Stomach (tissue), 4 donors: ENCODE results near the gene XCR1.
A peak's percentile ranks its signal among the peaks of the same experiment; 100 is the strongest.

Experiments
- CTCF ChIP-seq, 7 experiments: fragments of 450-650 bp in 4 of 7; fragments of 200-600 bp in 3 of 7; sonication (generic) in 3 of 7; IDR thresholded peaks; one replicate each; pipeline ENCODE4 v1.5.1; 2016 to 2019; ENCODE audit warnings: antibody characterized with exemption in 7 of 7, control low read depth in 2 of 7, mild to moderate bottlenecking in 1 of 7
- POLR2AphosphoS5 ChIP-seq, 3 donors: sonication (generic); formaldehyde crosslinking; IDR thresholded peaks; one replicate each; pipeline ENCODE4 v1.6.1; 2016; ENCODE audit warnings: antibody characterized with exemption in 3 of 3

GRCh38 chr3:45978006-45978761, 49.1 kb downstream of the XCR1 start:
- TF ChIP-seq CTCF (IDR thresholded peaks at IDR 0.05) (no peak), POLR2AphosphoS5 (IDR thresholded peaks at IDR 0.05) (peak in 2 of 3 donors; percentile 57 to 62)
